HepG2 (cell line): ENCODE data around the gene ZNF586. TPM values are rescaled to one million over a fixed set of nuclear protein-coding genes. Genes with fewer than 3 reads are reported as not detected.

Experiments used
- AKAP8 ChIP-seq: sonication (generic); formaldehyde crosslinking; IDR thresholded peaks from 2 replicates; pipeline ENCODE4 v1.5.1; 2020; ENCODE audit warnings: mild to moderate bottlenecking, missing genetic modification reagents
- ASH2L ChIP-seq: fragments of 300-600, 200-600 bp; sonication (generic); IDR thresholded peaks from 2 replicates; pipeline ENCODE4 v1.7.0; 2017; ENCODE audit warnings: low read depth, mild to moderate bottlenecking, moderate library complexity, mixed read lengths, low read length; ENCODE audit not compliant: insufficient read length
- CREB1 ChIP-seq, 2 experiments: fragments of 450-650 bp in 1 of 2; IDR thresholded peaks; 2 replicates each; pipeline ENCODE4 v1.6.1; 2016 to 2017; ENCODE audit warnings: control low read depth in 1 of 2, mild to moderate bottlenecking in 1 of 2, missing compliant biosample characterization in 1 of 2, missing genetic modification characterization in 1 of 2
- GLI4 ChIP-seq: sonication (generic); formaldehyde crosslinking; IDR thresholded peaks from 2 replicates; pipeline ENCODE4 v1.5.1; 2020; ENCODE audit warnings: missing genetic modification reagents, mild to moderate bottlenecking, moderate library complexity, borderline replicate concordance
- GPBP1L1 ChIP-seq: sonication (generic); formaldehyde crosslinking; IDR thresholded peaks from 2 replicates; pipeline ENCODE4 v1.5.0; 2020; ENCODE audit warnings: mild to moderate bottlenecking, missing genetic modification reagents
- HNF1B ChIP-seq: sonication (generic); formaldehyde crosslinking; IDR thresholded peaks from 2 replicates; pipeline ENCODE4 v1.5.1; 2020; ENCODE audit warnings: mild to moderate bottlenecking, moderate library complexity, missing genetic modification reagents
- ISX ChIP-seq: sonication (generic); formaldehyde crosslinking; conservative IDR thresholded peaks from 2 replicates; pipeline ENCODE4 v1.5.0; 2020; ENCODE audit warnings: missing genetic modification reagents
- MXD1 ChIP-seq: sonication (generic); formaldehyde crosslinking; IDR thresholded peaks from 2 replicates; pipeline ENCODE4 v1.4.0; 2020; ENCODE audit warnings: mild to moderate bottlenecking, missing genetic modification reagents
- RCOR2 ChIP-seq: IDR thresholded peaks from 2 replicates; pipeline ENCODE4 v1.6.1; 2016; ENCODE audit warnings: missing biosample characterization, missing genetic modification reagents
- REST ChIP-seq, 2 experiments: IDR thresholded peaks; 2 replicates each; pipeline ENCODE4 v1.6.1; 2011 to 2012; ENCODE audit warnings: low read length in 2 of 2, borderline replicate concordance in 1 of 2, low read depth in 1 of 2, mild to moderate bottlenecking in 1 of 2, moderate library complexity in 1 of 2
- TGIF2 ChIP-seq: IDR thresholded peaks from 2 replicates; pipeline ENCODE4 v1.6.1; 2016; ENCODE audit warnings: control low read depth, missing compliant biosample characterization
- ZMYM4 ChIP-seq: sonication (generic); formaldehyde crosslinking; IDR thresholded peaks from 2 replicates; pipeline ENCODE4 v1.8.1; 2023; ENCODE audit warnings: mild to moderate bottlenecking, missing genetic modification reagents
- ZNF546 ChIP-seq: sonication (generic); formaldehyde crosslinking; conservative IDR thresholded peaks from 2 replicates; pipeline ENCODE4 v1.8.1; 2023; ENCODE audit warnings: mild to moderate bottlenecking, missing genetic modification reagents
- ZNF616 ChIP-seq: sonication (generic); formaldehyde crosslinking; IDR thresholded peaks from 2 replicates; pipeline ENCODE4 v1.5.0; 2020; ENCODE audit warnings: low read depth, mild to moderate bottlenecking, missing genetic modification reagents
- ZNF687 ChIP-seq: sonication (generic); formaldehyde crosslinking; IDR thresholded peaks from 2 replicates; pipeline ENCODE4 v1.5.1; 2020; ENCODE audit warnings: mild to moderate bottlenecking, missing genetic modification reagents, moderate library complexity
- ZNF790 ChIP-seq: sonication (generic); formaldehyde crosslinking; IDR thresholded peaks from 2 replicates; pipeline ENCODE4 v1.8.0; 2022; ENCODE audit warnings: missing genetic modification reagents, mild to moderate bottlenecking, borderline replicate concordance
- polyA plus RNA-seq, 8 experiments: library from polyadenylated mRNA; depleted of rRNA in 3 of 8; stranded (reverse) in 7 of 8; unstranded in 1 of 8; fragments of >200 nt; fragmentation: Illumina TruSeq in 4 of 8; extraction: Trizol in 4 of 8; gene quantifications; 2 replicates each; pipeline versions ENCODE4 v1.2.1 to v1.2.3, GENCODE V29; 2011 to 2016; ENCODE audit warnings: low read depth in 4 of 8, missing spikeins in 1 of 8, mixed read lengths in 1 of 8; ENCODE audit not compliant: insufficient read depth in 1 of 8
- total RNA-seq, 5 experiments: library from RNA; depleted of rRNA; stranded (reverse); fragments of >200 nt; fragmentation: Illumina TruSeq; extraction: Trizol; gene quantifications; 2 replicates each; pipeline ENCODE4 v1.2.3, GENCODE V29; 2016; ENCODE audit warnings: low read depth in 1 of 5

Gene ZNF586
- total and polyA plus RNA-seq, 2 of the 13 experiments (the other 11 are each of a cell fraction or from before 2014, with no cell fraction given) = 0.50 to 3.4 TPM

- TF ChIP-seq REST (IDR thresholded peaks at IDR 0.05; ENCODE audit: borderline replicate concordance in 1 of 2, low read depth in 1 of 2, low read length in 2 of 2) = no peak
- no peak for TF ChIP-seq HNF1B (CRISPR knock-in tag)
- no peak for TF ChIP-seq RCOR2 (CRISPR knock-in tag)
- peak; percentile 33 for TF ChIP-seq ZNF687
- no peak for TF ChIP-seq TGIF2 (CRISPR knock-in tag)
- no peak for TF ChIP-seq CREB1 (IDR thresholded peaks at IDR 0.05)
- TF ChIP-seq CREB1 (CRISPR knock-in tag; IDR thresholded peaks at IDR 0.05) = no peak
- no peak for TF ChIP-seq GPBP1L1 (CRISPR knock-in tag)
- no peak for TF ChIP-seq ZNF616 (CRISPR knock-in tag)
- TF ChIP-seq MXD1 (CRISPR knock-in tag) = no peak
- no peak for TF ChIP-seq ZMYM4
- TF ChIP-seq ZNF790 = no peak
- no peak for TF ChIP-seq ZNF546 (CRISPR knock-in tag)
- TF ChIP-seq ISX (CRISPR knock-in tag) = no peak
- peak; percentile 24 for TF ChIP-seq ASH2L
- no peak for TF ChIP-seq GLI4 (CRISPR knock-in tag)
- TF ChIP-seq AKAP8 (CRISPR knock-in tag) = no peak
Measured at GRCh38 chr19:57803594-57804325, 34.3 kb downstream of the ZNF586 start (continued).
